Activated CD8-positive, alpha-beta memory T cell treated with anti-CD3 and anti-CD28 coated beads for 4 hours (primary cell): ENCODE data around the gene CTNND2.
"Not testable (repeated sequence)": the region's sequence is repeated elsewhere in the genome, so short reads cannot be mapped to it uniquely, and the experiment has no call there.

ENCODE experiments used
- DNase-seq, 2 donors: peaks; one replicate each; pipeline ENCODE4 v3.0.0-alpha.2; 2020; ENCODE audit warnings: low read depth in 2 of 2

Gene CTNND2

GRCh38 chr5:11104210-11104609 is 800.0 kb downstream of the CTNND2 start:
- no peak for DNase-seq

DNA sequence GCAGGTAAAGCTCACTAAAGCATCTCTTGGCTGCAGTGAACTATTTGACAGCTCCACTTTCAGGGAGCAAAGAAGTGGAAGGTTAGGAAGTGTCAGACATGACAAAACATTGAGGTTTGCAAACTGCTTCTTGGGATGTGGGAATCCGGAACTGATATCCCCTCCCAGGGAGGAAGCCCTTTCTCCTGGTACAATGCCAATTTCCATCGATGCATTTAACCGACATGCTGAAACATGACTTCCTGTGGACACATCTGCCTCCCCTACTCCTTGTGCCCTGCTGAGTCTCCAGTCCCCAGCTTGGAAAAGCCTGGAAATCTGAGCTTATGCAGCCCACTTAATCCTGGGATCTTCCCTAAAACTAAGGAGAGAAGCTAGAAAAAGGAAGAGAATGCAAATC is 820.1 kb downstream of the CTNND2 start:
- DNase-seq = no peak

DNA sequence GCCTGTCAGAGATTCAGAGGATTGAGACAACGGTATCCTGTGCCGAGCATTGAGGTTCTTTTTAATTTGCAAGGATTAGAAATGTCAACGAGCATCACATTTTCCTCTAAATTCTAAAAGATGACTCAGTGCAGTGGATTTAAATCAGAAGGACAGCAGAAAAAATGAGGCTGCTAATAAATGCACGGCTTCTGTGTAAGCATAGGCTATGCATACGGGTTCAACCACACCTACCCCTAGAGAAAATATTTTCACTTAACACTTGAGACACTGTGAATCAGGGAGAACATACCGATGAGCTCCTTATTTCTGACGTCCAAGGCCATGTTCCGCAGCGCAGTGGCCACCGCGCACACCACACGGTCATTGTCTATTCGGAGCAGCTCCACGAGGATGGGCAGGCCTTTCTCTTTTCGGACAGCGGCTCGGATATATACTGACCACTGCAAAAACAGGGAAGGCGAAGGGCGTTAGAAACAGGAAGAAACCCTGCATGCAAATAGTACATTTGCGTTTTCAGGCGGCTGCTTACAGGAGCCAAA is 821.8 kb downstream of the CTNND2 start:
- DNase-seq = no peak

DNA sequence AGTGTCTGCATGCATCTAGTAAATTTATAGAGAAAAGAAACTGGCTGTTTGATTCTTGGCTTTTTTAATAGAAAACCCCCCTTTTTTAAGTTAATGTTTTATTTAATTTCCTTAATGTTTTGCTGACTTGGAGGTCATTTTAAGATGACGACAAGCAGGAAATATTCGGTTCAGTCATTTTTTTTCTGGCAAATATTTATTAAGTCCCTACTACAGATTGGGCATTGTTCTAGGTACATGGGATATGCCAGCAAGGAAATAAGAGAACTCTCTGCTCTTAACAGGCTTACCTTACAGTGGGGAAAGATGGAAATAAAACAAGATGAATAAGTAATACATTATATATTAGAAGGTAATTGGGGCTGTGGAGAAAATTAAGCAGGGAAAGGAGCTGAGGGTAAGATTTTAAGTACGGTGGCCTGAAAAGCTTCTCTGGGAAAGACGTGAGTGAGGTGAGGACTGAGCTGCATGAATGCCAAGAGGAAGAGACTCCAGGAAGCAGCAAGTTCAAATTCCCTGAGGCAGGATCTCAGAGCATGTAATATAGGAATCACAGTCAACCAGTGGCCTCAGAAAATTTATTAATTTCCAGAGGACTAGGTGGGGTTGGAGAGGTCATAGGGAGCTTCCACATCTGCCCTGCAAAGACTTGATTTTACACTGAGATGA is 827.2 kb downstream of the CTNND2 start:
- DNase-seq = no peak

- no peak for DNase-seq
Measured at GRCh38 chr5:11075035-11075805, 829.0 kb downstream of the CTNND2 start.

DNA sequence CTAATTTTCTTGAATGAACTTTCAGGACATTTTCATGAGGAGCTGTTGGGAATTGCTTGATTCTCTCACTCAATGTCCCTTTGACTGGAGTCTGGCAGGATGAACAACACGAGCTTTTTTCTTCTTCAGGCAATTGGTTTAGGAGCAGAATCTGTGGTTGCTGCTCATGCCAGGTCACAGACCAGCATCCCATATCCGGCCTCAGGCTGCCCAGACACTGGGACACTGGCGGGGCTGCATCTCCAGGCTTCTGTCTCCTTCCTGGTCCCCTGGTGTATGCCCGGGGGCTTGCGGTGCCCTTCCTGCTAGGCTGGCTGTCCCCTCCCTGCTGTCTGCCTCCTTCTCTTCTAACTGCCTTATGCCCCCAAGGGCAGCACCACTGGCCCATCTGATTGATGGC is 831.7 kb downstream of the CTNND2 start:
- no peak for DNase-seq

DNA sequence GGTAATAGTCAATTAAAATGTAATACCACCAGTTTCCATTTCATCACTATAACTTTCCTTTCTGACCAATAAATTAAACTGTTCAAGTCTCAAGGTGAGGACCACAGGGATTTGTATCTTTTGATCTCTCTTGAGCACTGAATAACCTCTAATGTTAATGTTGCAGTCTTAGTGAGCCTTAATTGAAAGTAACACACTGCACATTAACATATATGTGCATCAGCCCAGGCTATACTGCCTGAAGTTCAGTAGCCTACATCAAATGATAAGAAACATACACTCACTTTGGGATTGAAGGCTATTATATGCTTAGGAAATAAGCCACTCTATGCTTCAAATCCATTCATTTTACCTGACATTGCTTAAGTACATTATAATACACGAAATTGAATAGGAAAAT is 832.2 kb downstream of the CTNND2 start:
- no peak for DNase-seq

GRCh38 chr5:11069041-11069440 is 835.2 kb downstream of the CTNND2 start:
- no peak for DNase-seq

DNA sequence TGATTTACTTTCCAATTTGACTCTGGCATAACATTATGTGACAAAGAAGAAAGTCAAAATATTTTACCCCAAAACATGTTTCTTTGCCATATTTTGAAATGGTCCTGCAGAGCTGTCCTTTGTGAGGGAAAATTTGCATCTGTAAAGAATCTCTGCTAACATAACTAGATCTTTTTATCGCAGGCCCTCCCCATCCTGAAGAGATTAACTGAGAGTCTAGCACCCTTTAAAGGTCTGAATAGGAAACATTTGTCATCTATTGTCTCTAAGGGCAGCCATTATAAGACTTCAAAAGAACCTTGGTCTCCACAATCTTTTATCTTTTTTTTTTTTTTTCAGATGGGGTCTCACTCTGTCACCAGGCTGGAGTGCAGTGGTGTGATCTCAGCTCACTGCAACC is 838.5 kb downstream of the CTNND2 start:
- DNase-seq = not testable (repeated sequence)

GRCh38 chr5:11064763-11065450 is 839.3 kb downstream of the CTNND2 start:
- no peak for DNase-seq

- DNase-seq = no peak
Measured at GRCh38 chr5:11062397-11062796, 841.8 kb downstream of the CTNND2 start.

GRCh38 chr5:11056560-11056959 is 847.7 kb downstream of the CTNND2 start:
- DNase-seq = no peak

DNA sequence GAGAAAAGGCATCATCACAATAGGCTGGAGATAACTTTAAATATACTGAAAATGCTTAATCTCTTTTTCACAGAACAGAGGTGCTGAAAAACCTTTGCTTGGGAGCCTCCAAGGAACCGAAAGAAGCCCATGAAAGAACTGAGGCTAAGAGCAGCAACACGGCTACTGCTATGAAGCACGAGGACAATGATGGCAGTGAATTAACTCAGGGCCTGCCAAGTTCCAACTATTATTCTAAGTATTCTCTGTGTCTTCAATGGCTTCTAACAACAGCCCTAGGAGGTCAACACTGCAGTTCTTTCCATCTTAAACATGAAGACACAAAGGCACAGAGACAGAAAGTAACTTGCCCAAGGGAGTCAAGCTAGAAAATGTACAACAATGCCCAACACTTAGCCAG is 850.2 kb downstream of the CTNND2 start:
- no peak for DNase-seq

DNA sequence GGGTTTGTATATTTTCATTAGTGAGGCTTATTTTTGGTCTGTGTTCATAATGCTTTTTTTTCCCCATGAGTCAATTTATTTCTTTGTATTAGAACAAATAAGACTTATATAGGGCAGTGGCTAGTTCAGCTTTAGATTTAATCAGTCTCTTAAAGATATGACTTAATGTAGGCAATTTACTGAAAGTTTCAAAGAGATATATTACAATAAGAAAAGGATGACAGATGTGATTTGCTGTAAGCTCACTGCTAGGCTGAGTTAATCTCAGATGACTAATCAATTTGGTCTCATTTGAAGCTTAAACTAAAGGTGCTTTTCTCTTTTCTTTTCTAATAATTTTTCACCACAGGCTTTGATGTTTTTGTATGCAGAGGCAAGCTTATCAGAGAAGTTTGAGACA is 851.4 kb downstream of the CTNND2 start:
- no peak for DNase-seq

GRCh38 chr5:11050596-11051304 is 853.5 kb downstream of the CTNND2 start:
- no peak for DNase-seq

DNA sequence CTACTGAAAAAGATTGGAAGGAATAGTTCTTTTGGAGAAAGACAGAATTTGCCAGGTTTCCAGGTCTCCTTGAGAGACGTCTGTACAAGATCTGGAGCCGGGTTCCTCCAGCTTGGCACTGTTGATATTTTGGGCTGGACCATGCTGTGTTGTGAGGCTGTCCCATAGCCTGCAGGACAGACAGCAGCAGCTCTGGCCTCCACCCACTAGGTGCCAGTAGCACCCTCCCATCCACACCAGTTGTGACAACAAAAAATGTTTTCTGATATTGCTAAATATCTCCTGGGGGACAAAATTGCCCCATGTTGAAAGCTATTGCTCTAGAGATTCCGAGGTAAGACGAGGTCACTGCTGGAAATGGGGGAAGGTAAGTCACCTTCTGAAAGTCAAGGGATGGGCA is 855.5 kb downstream of the CTNND2 start:
- no peak for DNase-seq

GRCh38 chr5:11047625-11048024 is 856.6 kb downstream of the CTNND2 start:
- no peak for DNase-seq

DNA sequence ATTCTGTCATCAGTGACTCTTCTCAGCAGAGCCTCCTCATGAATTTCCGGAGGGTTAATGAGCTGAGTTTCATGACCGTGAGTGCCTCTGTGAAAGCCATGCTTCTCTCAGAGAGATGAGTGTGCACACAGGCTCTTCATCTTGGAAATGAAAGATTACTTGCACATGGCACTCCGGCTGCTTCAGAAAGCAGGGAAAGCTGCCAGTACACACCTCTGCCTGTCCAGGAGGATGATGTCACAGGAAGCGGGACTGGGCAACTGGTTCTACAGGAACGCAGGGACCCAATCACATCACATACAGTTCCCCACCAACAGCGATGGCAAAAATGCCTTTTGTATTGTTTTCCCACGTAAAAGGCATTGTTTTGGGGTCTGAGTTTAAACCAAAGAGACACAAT is 857.2 kb downstream of the CTNND2 start:
- no peak for DNase-seq

DNA sequence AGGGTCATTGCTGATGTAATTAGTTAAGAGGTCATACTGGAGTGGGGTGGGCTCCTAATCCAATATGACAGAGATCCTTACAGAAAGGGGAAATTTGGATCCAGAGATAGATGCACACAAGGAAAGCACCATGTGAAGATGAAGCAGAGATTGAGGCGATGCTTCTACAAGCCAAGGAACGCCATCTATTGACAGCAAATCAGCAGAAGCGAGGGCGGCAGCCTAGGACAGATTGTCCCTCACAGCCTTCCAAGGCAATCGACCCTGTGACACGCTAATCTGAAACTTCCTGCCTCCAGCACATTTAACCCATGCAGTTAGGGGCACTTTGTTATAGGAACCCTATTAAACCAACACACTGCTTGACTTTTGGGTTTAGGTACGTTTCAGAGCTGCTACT is 858.1 kb downstream of the CTNND2 start:
- DNase-seq = no peak

- DNase-seq = no peak
Measured at GRCh38 chr5:11045411-11045810, 858.8 kb downstream of the CTNND2 start.

GRCh38 chr5:11044581-11044980 is 859.7 kb downstream of the CTNND2 start:
- no peak for DNase-seq

- DNase-seq = no peak
Measured at GRCh38 chr5:11043881-11044280, 860.4 kb downstream of the CTNND2 start.
